ENCODE results near the gene AMMECR1.

DNA sequence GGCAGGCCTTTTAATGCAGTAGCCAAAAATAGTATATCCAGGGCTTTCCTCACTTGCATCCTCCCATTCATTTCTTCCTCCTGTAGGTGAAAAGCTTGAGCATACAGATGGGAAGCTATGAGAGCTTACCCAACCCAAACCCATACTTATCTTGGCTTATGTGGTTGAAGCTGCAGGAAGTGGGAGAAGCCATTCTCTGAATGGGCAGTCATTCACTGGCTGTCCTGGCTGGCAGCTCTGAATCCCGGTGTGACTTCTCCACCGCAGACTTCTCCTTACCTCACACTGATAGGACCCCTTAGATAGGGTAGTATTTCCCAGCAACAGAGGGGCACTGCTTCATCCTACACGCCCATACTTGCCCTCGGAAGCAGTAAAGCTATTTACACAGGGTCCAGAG lies 125.4 kb downstream of the AMMECR1 start:
- TF ChIP-seq POLR2A (IDR thresholded peaks at IDR 0.05) (no peak), POLR2AphosphoS5 (IDR thresholded peaks at IDR 0.05) (no peak)
- TF ChIP-seq, protein P1, sequence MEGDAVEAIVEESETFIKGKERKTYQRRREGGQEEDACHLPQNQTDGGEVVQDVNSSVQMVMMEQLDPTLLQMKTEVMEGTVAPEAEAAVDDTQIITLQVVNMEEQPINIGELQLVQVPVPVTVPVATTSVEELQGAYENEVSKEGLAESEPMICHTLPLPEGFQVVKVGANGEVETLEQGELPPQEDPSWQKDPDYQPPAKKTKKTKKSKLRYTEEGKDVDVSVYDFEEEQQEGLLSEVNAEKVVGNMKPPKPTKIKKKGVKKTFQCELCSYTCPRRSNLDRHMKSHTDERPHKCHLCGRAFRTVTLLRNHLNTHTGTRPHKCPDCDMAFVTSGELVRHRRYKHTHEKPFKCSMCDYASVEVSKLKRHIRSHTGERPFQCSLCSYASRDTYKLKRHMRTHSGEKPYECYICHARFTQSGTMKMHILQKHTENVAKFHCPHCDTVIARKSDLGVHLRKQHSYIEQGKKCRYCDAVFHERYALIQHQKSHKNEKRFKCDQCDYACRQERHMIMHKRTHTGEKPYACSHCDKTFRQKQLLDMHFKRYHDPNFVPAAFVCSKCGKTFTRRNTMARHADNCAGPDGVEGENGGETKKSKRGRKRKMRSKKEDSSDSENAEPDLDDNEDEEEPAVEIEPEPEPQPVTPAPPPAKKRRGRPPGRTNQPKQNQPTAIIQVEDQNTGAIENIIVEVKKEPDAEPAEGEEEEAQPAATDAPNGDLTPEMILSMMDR (IDR thresholded peaks at IDR 0.05 in 8 of 11, conservative IDR thresholded peaks at IDR 0.05 in 3 of 11): no peak
